Psoas muscle (tissue), 8 donors: Measurements from ENCODE around the gene OR5B21. TPM values are rescaled to one million over a fixed set of nuclear protein-coding genes. Genes with fewer than 3 reads are reported as not detected.

Experiments
- ATAC-seq, 4 donors: fragments of 200-7000 bp; cut with Tn5 transposase; one replicate each; pipeline ENCODE4 v1.9.1; 2020; ENCODE audit warnings: moderate library complexity in 3 of 4, mild to moderate bottlenecking in 2 of 4
- DNase-seq, 2 donors: peaks; one replicate each; pipeline ENCODE4 v3.0.0-alpha.2; 2020
- H3K27ac ChIP-seq: fragments of 200-600 bp; one replicate; pipeline ENCODE4 v1.8.0; 2022
- H3K27me3 ChIP-seq, 3 donors: fragments of 200-600 bp in 1 of 3; one replicate each; pipeline versions ENCODE4 v1.6.1 to v1.8.0; 2013 to 2022; ENCODE audit warnings: low read length in 2 of 3, mild to moderate bottlenecking in 2 of 3, moderate library complexity in 1 of 3; ENCODE audit not compliant: insufficient read depth in 3 of 3
- H3K36me3 ChIP-seq, 2 donors: fragments of 200-600 bp in 1 of 2; one replicate each; pipeline versions ENCODE4 v1.6.1 to v1.8.0; 2013 to 2022; ENCODE audit warnings: low read depth in 1 of 2, mild to moderate bottlenecking in 1 of 2, moderate library complexity in 1 of 2; ENCODE audit not compliant: insufficient read depth in 1 of 2
- H3K4me1 ChIP-seq: fragments of 200-600 bp; one replicate; pipeline ENCODE4 v1.8.0; 2022
- H3K4me3 ChIP-seq: fragments of 200-600 bp; one replicate; pipeline ENCODE4 v1.8.0; 2022; ENCODE audit warnings: mild to moderate bottlenecking
- H3K9me3 ChIP-seq: fragments of 200-600 bp; one replicate; pipeline ENCODE4 v1.8.0; 2022
- CTCF ChIP-seq: fragments of 200-600 bp; IDR thresholded peaks from one replicate; pipeline ENCODE4 v1.8.0; 2022; ENCODE audit warnings: antibody characterized with exemption
- WGBS, 3 donors: extraction: QIAGEN DNeasy Blood & Tissue Kit; methylation state at CpG; one replicate each; pipeline versions ENCODE4 v1.1.6 to v1.1.7; 2013; 5-methylcytosine and 5-hydroxymethylcytosine counted together
- intact Hi-C, 2 donors: fragments of 100-400 bp; cut with DNase I; formaldehyde crosslinking; loops; one replicate each; pipeline versions ENCODE4 v1.11.0 to v1.14.2; 2022
- long read RNA-seq, 2 donors: library from polyadenylated mRNA; unstranded; transcript quantifications; one replicate each; pipeline ENCODE4 v2.0.0, GENCODE V29; 2021
- polyA plus RNA-seq, 3 donors: library from polyadenylated mRNA; stranded (reverse); fragments of 200-250 nt; gene quantifications; one replicate each; pipeline ENCODE4 v1.2.3, GENCODE V29; 2013
- total RNA-seq, 4 donors: library from RNA; stranded (reverse); fragmentation: NEBNext Ultra II Directional in 2 of 4; extraction: Animal tissue kit (Norgen Biotek cat#: 25700) in 2 of 4; gene quantifications; one replicate each; pipeline versions ENCODE4 v1.2.1 to v1.2.4, GENCODE V29; 2021 to 2023
- donor health status: healthy with polysubstance abuse.
- donor health status: DM: no; HTN: no; CAD: no; lungs with moderate emphysema.
- donor health status: Bipolar disorder and iron deficiency.
- donor health status: healthy.
- donor health status: DM: yes; HTN: yes; CAD: no.
- donor health status: DM: no; HTN: no; CAD: no.
- donor health status: DM: no; HTN: no; CAD: no.
- donor health status: DM: yes; HTN: yes; CAD: no.

Gene OR5B21
- total RNA-seq, result not detected
- not detected for polyA plus RNA-seq
- long read RNA-seq, donor 1, result 0 reads
- long read RNA-seq, donor 2, result 0 reads

GRCh38 chr11:58508005-58508404 lies at the start of gene OR5B21:
Gene OR5B21 (minus strand): TSS chr11:58508105. CDS start chr11:58508105, 0 bp downstream.
- ATAC-seq (no peak), DNase-seq (no peak)
- H3K27ac ChIP-seq, result no peak within 1 kb of the TSS
- TF ChIP-seq CTCF, result no peak
- intact Hi-C loops, result no loop called here
- H3K9me3 ChIP-seq, result no peaks in the 10 kb centered on the region
- H3K4me3 ChIP-seq, result no peak within 1 kb of the TSS
- no peaks in the 10 kb centered on the region for H3K36me3 ChIP-seq
- no peaks in the 10 kb centered on the region for H3K4me1 ChIP-seq
- no peaks in the 10 kb centered on the region for H3K27me3 ChIP-seq
- WGBS, 3 donors, result 95 to 100% (median 96%) methylated on average over 1 of the region's 1 CpG

- H3K36me3 ChIP-seq, result peaks cover 11 to 99% of the 10 kb centered on the region in 2 donors
- no peak for TF ChIP-seq CTCF
- intact Hi-C loops, result no loop called here
- H3K4me1 ChIP-seq, result no peaks in the 10 kb centered on the region
- H3K27me3 ChIP-seq, result no peaks in the 10 kb centered on the region
- H3K27ac ChIP-seq, result no peak overlapping the region
- H3K4me3 ChIP-seq, result no peak overlapping the region
- DNase-seq, result no peak
- no peak for ATAC-seq
- no peaks in the 10 kb centered on the region for H3K9me3 ChIP-seq
- 93 to 97% (median 94%) methylated on average over 7 of the region's 7 CpGs for WGBS, 3 donors
These were observed 41.7 kb upstream of the OR5B21 start for GRCh38 chr11:58549644-58550043.

- Histone ChIP-seq H3K36me3 (peaks cover 16 to 85% of the 10 kb centered on the region in 2 donors), H3K4me1 (no peaks in the 10 kb centered on the region), H3K27me3 (no peaks in the 10 kb centered on the region), H3K4me3 (no peak overlapping the region), H3K27ac (no peak overlapping the region), H3K9me3 (no peaks in the 10 kb centered on the region)
- intact Hi-C loops, result no loop called here
- ATAC-seq (no peak), DNase-seq (no peak)
- WGBS, 3 donors, result 18 to 44% (median 42%) methylated on average over 1 of the region's 1 CpG
- TF ChIP-seq CTCF, result no peak
These were observed 38.9 kb upstream of the OR5B21 start for GRCh38 chr11:58546841-58547240.

GRCh38 chr11:58531865-58532341 lies 24.0 kb upstream of the OR5B21 start:
- Histone ChIP-seq H3K4me1 (no peaks in the 10 kb centered on the region), H3K27me3 (no peaks in the 10 kb centered on the region), H3K9me3 (no peaks in the 10 kb centered on the region), H3K36me3 (peaks cover 3 to 50% of the 10 kb centered on the region in 2 donors), H3K4me3 (no peak overlapping the region), H3K27ac (no peak overlapping the region)
- no peak for DNase-seq
- WGBS, 3 donors, result 89 to 98% (median 94%) methylated on average over 25 of the region's 25 CpGs
- ATAC-seq, result no peak
- intact Hi-C loops, result no loop called here
- no peak for TF ChIP-seq CTCF

- Histone ChIP-seq H3K27ac (no peak overlapping the region), H3K4me3 (no peak overlapping the region), H3K9me3 (no peaks in the 10 kb centered on the region), H3K27me3 (no peaks in the 10 kb centered on the region), H3K36me3 (peaks cover 3 to 57% of the 10 kb centered on the region in 2 donors), H3K4me1 (no peaks in the 10 kb centered on the region)
- DNase-seq (no peak), ATAC-seq (no peak)
- WGBS, 3 donors, result 79 to 88% (median 85%) methylated on average over 3 of the region's 3 CpGs
- intact Hi-C loops, result no loop called here
- TF ChIP-seq CTCF, result no peak
These were observed 22.3 kb upstream of the OR5B21 start for GRCh38 chr11:58530236-58530635.
